RWPE2 (cell line): ENCODE measurements around the gene SNX2.

ENCODE experiments used
- ATAC-seq: fragments of 200-7000 bp; cut with Tn5 transposase; 3 replicates; pipeline ENCODE4 v1.9.1; 2021; ENCODE audit warnings: low read depth
- DNase-seq: peaks from one replicate; pipeline ENCODE4 v3.0.0-alpha.2; 2020; ENCODE audit warnings: low spot score
- H3K27ac ChIP-seq: fragments of 450-650 bp; 2 replicates; pipeline ENCODE4 v1.5.1; 2017; ENCODE audit warnings: mild to moderate bottlenecking; ENCODE audit not compliant: poor library complexity, severe bottlenecking
- H3K27me3 ChIP-seq: fragments of 250-450 bp; sonication (Bioruptor Pico); 2 replicates; pipeline ENCODE4 v1.5.1; 2021; ENCODE audit warnings: mild to moderate bottlenecking, moderate library complexity; ENCODE audit not compliant: insufficient read depth, poor library complexity, severe bottlenecking
- H3K36me3 ChIP-seq: fragments of 250-450 bp; sonication (Bioruptor Pico); 2 replicates; pipeline ENCODE4 v1.5.1; 2020; ENCODE audit warnings: low read depth, mild to moderate bottlenecking, moderate library complexity
- H3K4me1 ChIP-seq: fragments of 250-450 bp; sonication (Bioruptor Pico); 2 replicates; pipeline ENCODE4 v1.5.1; 2021; ENCODE audit warnings: mild to moderate bottlenecking, moderate library complexity; ENCODE audit not compliant: insufficient read depth, poor library complexity, severe bottlenecking
- H3K4me3 ChIP-seq: fragments of 250-450 bp; sonication (Bioruptor Pico); 2 replicates; pipeline ENCODE4 v1.5.1; 2021; ENCODE audit warnings: mild to moderate bottlenecking, moderate library complexity; ENCODE audit not compliant: severe bottlenecking
- H3K9me3 ChIP-seq: fragments of 250-450 bp; sonication (Bioruptor Pico); 2 replicates; pipeline ENCODE4 v1.5.1; 2021; ENCODE audit warnings: mild to moderate bottlenecking, moderate library complexity; ENCODE audit not compliant: severe bottlenecking
- CTCF ChIP-seq: fragments of 450-650 bp; IDR thresholded peaks from one replicate; pipeline ENCODE4 v1.5.1; 2017; ENCODE audit warnings: mild to moderate bottlenecking, moderate library complexity; ENCODE audit not compliant: poor library complexity, severe bottlenecking

SNX2 gene

GRCh38 chr5:122864400-122864799, 89.5 kb downstream of the SNX2 start:
- Histone ChIP-seq H3K4me1 (peaks cover 8% of the 10 kb centered on the region), H3K4me3 (no peak overlapping the region), H3K36me3 (peaks cover 18% of the 10 kb centered on the region), H3K27ac (no peak overlapping the region), H3K9me3 (peaks cover 2% of the 10 kb centered on the region), H3K27me3 (no peaks in the 10 kb centered on the region)
- DNase-seq (no peak), ATAC-seq (no peak)
- TF ChIP-seq CTCF = no peak

DNA sequence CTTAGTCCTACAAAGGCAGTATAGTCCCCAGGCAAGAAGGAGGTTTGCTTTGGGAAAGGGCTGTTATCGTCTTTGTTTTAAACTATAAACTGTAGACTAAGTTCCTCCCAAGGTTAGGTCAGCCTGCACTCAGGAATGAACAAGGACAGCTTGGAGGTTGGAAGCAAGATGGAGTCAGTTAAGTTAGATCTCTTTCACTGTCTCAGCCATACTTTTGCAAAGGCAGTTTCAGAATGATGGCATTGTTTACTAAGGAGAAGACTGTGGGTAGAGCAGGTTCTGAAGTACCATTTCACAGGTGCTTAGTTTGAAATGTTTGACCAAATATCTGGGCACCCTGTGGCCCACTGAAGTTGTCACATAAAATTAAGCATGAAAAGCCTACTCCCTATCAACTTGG, 90.0 kb downstream of the SNX2 start:
- DNase-seq = no peak
- Histone ChIP-seq H3K4me3 (no peak overlapping the region), H3K27me3 (no peaks in the 10 kb centered on the region), H3K9me3 (peaks cover 2% of the 10 kb centered on the region), H3K27ac (no peak overlapping the region), H3K4me1 (peaks cover 8% of the 10 kb centered on the region), H3K36me3 (peaks cover 22% of the 10 kb centered on the region)
- no peak for ATAC-seq
- TF ChIP-seq CTCF = no peak

DNA sequence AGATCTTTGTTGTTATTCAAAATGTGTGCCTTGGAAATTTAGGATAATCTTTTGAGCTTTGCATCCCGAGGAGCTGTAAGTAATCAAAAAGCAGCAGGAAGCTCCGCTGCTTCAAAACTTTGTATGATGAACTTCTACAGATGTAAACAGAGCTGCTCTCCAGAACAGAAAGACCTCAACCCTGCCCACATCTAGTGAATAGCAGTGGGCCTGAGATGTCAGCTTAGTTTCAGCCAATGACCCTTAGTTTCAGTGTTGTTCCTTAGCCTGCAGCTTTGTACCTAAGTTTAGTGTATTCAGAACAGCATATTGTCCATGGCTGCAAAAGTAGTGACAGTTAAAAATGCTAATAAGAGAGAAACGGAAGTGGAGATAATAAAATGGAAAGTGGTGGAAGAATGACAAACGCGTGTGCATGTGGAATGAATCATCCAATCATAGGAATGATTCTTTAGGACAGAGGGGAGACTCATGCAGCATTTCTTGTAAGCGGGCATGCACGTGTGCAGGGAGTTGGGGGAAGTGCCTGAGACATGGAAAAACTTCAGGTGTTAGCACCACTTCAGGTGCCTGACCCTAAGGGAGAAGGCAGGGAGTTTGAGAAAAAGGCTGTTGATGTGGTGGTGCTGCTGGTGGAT, 95.5 kb downstream of the SNX2 start:
- Histone ChIP-seq H3K4me1 (peaks cover 3% of the 10 kb centered on the region), H3K4me3 (no peak overlapping the region), H3K9me3 (no peaks in the 10 kb centered on the region), H3K27ac (no peak overlapping the region), H3K36me3 (peaks cover 20% of the 10 kb centered on the region), H3K27me3 (no peaks in the 10 kb centered on the region)
- ATAC-seq (no peak), DNase-seq (no peak)
- TF ChIP-seq CTCF = no peak

GRCh38 chr5:122871661-122872060, 96.8 kb downstream of the SNX2 start:
- no peak overlapping the region for H3K4me3 ChIP-seq
- peaks cover 3% of the 10 kb centered on the region for H3K4me1 ChIP-seq
- H3K36me3 ChIP-seq = peaks cover 16% of the 10 kb centered on the region
- H3K27me3 ChIP-seq = no peaks in the 10 kb centered on the region
- TF ChIP-seq CTCF = no peak
- no peak overlapping the region for H3K27ac ChIP-seq
- ATAC-seq (no peak), DNase-seq (no peak)
- no peaks in the 10 kb centered on the region for H3K9me3 ChIP-seq

- no peaks in the 10 kb centered on the region for H3K9me3 ChIP-seq
- TF ChIP-seq CTCF = no peak
- peaks cover 5% of the 10 kb centered on the region; the same call in 1 of the 2 replicates for H3K36me3 ChIP-seq
- H3K4me3 ChIP-seq = no peak overlapping the region
- no peak for ATAC-seq
- no peaks in the 10 kb centered on the region for H3K27me3 ChIP-seq
- no peak for DNase-seq
- H3K27ac ChIP-seq = no peak overlapping the region
- no peaks in the 10 kb centered on the region for H3K4me1 ChIP-seq
Measured at GRCh38 chr5:122874179-122874875, 99.4 kb downstream of the SNX2 start.
